Measurements from ENCODE around the gene RNF187.
A peak's percentile ranks its signal among the peaks of the same experiment; 100 is the strongest.

The RNF187 gene

GRCh38 chr1:228487336-228488124 lies at the start of gene RNF187:
TSS of gene RNF187 (plus strand) at chr1:228487382.
- DNase-seq: peak; percentile 80

- DNase-seq: no peak
Measured at GRCh38 chr1:228437424-228437962, 49.7 kb upstream of the RNF187 start.

DNA sequence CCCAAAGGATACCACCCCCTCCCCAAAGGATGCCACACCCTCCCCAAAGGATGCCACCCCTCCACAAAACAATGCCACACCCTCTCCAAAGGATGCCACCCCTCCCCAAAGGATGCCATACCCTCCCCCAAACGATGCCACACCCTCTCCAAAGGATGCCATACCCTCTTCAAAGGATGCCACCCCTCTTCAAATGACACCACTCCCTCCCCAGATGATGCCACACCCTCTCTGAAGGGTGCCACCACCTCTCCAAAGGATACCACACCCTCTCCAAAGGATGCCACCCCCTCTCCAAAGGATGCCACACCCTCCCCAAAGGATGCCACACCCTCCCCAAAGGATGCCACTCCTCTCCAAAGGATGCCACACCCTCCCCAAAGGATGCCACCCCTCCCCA lies 48.9 kb upstream of the RNF187 start:
- DNase-seq: no peak

DNA sequence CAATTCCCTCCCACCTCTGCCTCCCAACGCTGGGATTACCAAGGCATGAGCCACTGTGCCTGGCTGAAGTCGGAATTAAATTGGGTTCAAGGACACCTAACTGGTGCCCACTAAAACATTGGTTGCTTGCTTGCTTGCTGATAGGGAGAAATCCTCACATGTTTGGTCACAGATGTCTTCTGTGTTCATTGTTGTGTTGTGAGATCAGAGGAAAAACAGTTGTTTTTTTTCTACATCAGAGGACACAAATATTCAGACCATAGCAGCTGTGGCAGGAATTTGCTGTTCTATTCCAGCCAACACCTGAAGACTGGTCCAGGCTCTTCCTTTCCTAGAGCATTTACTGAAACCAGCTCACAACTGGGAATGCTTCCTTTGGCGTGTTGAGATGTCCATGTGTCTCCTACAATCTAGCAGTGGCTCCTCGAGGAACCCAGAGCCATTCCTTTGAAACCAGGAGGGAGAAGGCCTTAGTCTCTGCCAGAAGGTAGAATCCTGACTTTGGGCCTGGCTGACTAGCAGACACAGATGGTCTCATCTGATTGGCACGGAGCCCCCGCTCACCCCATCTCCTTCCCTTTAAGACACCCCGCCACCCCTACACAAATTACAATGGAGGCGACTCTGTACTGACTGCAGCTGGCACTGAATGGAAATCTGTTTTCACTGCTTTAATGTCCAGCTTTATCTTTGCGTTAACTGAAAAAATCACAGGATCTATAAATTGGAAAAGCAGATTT lies 46.3 kb upstream of the RNF187 start:
- no peak for DNase-seq

GRCh38 chr1:228443395-228443794 lies 43.8 kb upstream of the RNF187 start:
- no peak for DNase-seq

DNA sequence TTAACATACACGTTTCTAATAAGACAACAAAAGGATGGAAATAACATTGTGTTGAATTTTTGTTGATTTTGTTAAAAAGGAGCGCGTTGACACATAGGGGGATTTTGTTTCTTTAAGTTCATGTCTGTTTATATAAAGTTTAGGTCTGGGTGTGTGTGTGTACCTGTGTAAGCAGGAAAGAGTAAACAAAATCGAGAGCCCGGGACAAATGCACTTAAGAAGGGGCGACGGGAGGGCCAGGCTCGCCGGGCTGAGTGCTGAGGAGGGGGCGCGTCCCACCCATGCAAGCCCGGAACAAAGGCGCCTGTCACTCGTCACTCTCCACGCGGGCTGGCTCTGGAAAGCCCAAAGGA lies 41.7 kb upstream of the RNF187 start:
- DNase-seq: no peak

- peak; percentile 71 for DNase-seq
Measured at GRCh38 chr1:228445843-228446650, 41.1 kb upstream of the RNF187 start.

- no peak for DNase-seq
Measured at GRCh38 chr1:228446852-228447251, 40.3 kb upstream of the RNF187 start.

- no peak for DNase-seq
Measured at GRCh38 chr1:228448372-228448771, 38.8 kb upstream of the RNF187 start.

DNA sequence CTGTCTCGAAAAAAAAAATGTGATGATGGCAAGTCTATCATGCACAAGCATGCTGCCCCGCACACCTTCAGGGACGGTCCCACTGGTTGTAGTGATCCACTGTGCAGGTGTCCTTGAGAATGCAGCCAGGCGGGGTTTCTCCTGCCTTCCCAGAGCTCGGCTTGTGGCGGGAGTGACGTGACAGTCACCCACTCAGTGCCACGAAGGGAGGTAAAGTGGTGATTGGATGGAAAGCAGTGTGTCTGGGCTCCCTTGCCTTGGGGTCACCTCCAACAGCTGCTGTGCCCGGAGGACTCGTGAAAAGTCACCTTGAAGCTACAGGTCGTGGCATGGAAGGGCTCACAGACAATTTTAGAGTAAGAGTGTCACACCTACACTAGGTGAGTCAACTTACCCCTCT lies 37.0 kb upstream of the RNF187 start:
- DNase-seq: no peak

- peak; percentile 46 for DNase-seq
Measured at GRCh38 chr1:228452194-228453021, 34.8 kb upstream of the RNF187 start.

DNA sequence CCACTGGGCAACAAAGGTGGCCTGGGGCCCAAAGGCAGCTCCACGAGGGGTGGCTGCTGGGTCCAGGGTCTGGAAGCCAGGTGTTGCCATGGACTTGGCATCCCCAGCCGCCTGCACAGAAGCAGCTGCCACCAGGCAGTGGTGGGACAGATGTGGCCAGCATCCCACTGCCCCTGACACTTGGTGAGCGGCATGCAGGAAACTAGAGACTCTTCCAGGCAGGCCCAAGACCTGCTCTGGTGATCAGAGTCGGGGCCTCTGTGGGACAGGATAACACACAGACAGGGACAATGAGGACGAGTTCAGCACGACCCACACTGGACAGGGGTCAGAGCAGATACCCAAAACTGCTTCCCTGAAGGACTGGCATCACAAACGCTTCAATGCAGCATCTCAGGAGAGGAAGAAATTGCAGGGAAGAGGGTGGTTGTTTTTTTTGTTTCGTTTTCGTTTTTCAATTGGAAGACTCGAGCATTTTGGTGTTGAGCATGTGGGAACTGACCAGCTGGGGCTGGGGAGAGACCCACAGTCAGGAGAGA lies 34.1 kb upstream of the RNF187 start:
- DNase-seq: no peak

GRCh38 chr1:228453614-228454013 lies 33.6 kb upstream of the RNF187 start:
- no peak for DNase-seq

- DNase-seq: no peak
Measured at GRCh38 chr1:228454238-228454637, 32.9 kb upstream of the RNF187 start.

GRCh38 chr1:228455715-228456114 lies 31.5 kb upstream of the RNF187 start:
- DNase-seq: peak; percentile 23

- DNase-seq: no peak
Measured at GRCh38 chr1:228456252-228457016, 30.7 kb upstream of the RNF187 start.

GRCh38 chr1:228457017-228457395 lies 30.2 kb upstream of the RNF187 start:
- DNase-seq: no peak

DNA sequence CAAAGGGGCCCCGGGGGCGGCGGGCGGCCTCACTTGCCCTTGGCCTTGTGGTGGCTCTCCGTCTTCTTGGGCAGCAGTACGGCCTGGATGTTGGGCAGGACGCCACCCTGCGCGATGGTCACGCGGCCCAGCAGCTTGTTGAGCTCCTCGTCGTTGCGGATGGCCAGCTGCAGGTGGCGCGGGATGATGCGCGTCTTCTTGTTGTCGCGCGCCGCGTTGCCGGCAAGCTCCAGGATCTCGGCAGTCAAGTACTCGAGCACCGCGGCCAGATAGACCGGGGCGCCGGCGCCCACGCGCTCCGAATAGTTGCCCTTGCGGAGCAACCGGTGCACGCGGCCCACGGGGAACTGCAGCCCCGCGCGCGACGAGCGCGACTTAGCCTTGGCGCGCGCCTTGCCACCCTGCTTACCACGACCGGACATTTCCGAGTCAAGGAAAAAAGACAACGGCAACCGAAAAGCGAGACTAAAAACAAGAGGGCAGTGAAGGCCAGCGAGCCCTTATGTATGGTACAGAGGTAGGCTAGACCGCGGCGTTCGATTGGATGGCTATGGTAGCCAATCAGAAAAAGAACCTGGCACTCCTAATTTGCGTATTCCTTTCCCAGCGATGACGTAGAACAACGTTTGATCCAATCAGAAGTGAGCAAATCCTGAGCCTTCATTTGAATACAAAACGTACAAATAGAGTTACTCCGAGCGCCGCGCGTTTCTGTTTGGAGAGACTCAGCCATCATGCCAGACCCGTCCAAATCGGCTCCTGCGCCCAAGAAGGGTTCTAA lies 29.6 kb upstream of the RNF187 start:
- DNase-seq: peak; percentile 98

GRCh38 chr1:228459091-228459993 lies 27.8 kb upstream of the RNF187 start:
- peak; percentile 76 for DNase-seq
